Endometrial microvascular endothelial cells (primary cell): ENCODE data around the gene OSTF1. TPM values are rescaled to one million over a fixed set of nuclear protein-coding genes. Genes with fewer than 3 reads are reported as not detected.

Experiments
- in situ Hi-C: cut with HindIII; loops from 2 replicates; pipeline ENCODE4 v1.10.0; 2017; ENCODE audit warnings: low sequenced_read_pairs, low pct_unique_long_range_greater_than_20kb; ENCODE audit errors: inconsistent ontology term
- total RNA-seq: library from RNA; depleted of rRNA; stranded (reverse); fragments of >200 nt; gene quantifications from one replicate; pipeline ENCODE4 v1.2.3, GENCODE V29; 2015; ENCODE audit errors: inconsistent ontology term

Gene OSTF1
- total RNA-seq, 1 donor from 2014 or later, result 83.8 TPM

GRCh38 chr9:75111019-75111622 is 22.8 kb downstream of the OSTF1 start:
- in situ Hi-C loops, result no loop called here

- in situ Hi-C loops, result no loop called here
Measured at GRCh38 chr9:75112789-75113188, 24.5 kb downstream of the OSTF1 start.

GRCh38 chr9:75116306-75116705 is 28.0 kb downstream of the OSTF1 start:
- in situ Hi-C loops, result no loop called here

- in situ Hi-C loops, result no loop called here
Measured at GRCh38 chr9:75117564-75117963, 29.2 kb downstream of the OSTF1 start.

DNA sequence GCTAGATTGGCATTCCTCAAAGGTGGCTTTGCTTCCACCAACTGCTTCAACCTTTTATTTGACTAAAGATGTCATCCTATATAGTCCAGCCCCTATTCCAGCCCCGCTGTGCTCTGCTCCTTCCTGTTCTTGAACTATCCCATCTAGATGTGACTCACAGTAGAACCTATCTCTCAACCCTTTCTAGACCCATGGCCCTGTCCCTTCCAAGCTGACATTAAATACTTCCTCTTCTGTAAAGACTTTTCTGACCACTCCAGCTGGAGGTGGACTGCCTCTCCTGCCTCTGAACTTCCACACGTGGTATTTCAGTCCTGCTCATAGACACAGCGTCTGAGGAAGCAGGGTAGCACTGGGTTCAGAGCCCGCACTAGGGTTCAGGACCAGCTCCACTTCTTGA is 32.4 kb downstream of the OSTF1 start:
- in situ Hi-C loops, result no loop called here

GRCh38 chr9:75121914-75122558 is 33.7 kb downstream of the OSTF1 start:
- in situ Hi-C loops, result no loop called here

DNA sequence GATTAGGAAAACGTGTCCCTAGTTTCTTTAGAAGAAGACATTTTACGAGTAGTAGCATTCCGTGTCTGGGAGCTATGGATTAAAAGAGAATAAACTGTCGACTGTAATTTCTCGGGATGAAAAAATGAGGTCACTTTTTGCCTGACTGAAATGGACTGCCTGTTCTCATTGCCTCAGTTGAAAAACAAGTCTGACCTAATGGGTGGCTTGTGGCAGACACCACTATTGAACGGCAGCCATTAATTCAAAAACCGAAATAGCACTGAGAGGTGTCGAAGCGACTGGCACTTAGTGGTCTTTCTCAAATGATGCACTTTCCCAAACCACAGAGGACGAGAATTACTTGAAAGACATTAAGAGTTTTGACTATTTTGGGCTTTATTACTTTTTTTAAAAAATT is 35.4 kb downstream of the OSTF1 start:
- in situ Hi-C loops, result no loop called here

DNA sequence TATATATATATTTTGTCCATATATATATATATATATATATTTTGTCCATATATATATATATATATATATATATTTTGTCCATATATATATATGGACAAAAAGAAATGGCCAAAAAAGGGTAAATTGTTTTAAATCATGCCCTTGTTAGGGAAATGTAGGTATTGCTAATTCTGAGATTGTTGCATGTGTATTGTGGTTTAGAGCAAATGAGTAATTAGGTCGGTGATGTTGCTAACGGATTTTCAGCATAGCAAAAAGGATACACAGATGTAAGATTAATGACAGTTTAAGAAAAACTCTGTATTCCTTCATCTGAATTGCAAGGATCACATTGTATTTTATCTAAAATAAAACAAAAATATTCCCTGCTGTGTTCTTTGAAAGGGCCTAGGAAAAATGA is 40.2 kb downstream of the OSTF1 start:
- in situ Hi-C loops, result no loop called here

GRCh38 chr9:75130172-75130571 is 41.9 kb downstream of the OSTF1 start:
- in situ Hi-C loops, result no loop called here

DNA sequence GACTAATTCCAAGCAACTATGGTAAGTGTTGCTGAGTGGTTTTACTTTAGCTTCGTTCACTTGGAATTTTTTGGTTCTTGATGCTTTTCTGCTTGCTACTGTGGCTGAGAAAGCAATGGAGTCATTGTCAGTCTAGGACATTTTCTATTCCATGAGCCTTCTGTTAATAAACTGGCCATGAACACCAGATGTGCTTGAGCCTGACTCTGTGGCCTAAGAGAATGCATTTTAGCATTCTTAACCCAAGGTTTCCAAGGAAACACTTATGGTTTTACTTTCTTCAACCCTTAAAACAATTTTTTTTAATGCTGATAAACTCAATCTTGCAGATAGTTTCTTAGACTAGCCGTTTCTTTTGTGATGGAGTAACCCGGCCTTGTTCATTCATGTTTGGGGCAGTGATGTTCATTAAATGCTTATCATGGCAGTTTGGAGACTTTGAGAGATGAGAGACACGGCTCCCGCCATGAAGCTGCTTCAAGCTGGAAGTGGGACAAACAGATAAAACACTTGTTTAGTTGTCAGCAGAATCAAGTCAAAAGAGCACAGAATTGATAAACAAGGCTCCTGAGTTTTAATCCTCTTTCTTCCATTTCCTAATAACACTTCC is 42.4 kb downstream of the OSTF1 start:
- in situ Hi-C loops, result no loop called here

DNA sequence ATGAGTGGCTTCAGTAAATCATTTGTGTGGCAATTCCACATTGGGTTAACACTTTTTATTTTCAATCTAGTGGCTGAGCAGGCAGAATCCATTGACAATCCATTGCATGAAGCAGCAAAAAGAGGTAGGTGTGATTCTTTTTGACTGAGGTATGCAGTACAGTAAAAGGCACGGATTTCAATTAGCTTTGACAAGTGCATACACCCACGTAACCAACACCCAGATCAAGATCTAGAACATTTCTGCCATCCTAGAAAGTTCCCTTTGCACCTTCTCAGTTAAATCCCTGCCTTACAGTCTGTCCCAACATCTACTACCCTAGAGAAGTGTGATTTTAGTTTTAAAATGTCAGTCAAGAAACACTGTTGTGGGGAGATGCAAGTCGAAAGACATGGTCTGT is 43.4 kb downstream of the OSTF1 start:
- in situ Hi-C loops, result no loop called here

GRCh38 chr9:75132244-75132643 is 43.9 kb downstream of the OSTF1 start:
- in situ Hi-C loops, result no loop called here

- in situ Hi-C loops, result no loop called here
Measured at GRCh38 chr9:75133396-75133795, 45.1 kb downstream of the OSTF1 start.

DNA sequence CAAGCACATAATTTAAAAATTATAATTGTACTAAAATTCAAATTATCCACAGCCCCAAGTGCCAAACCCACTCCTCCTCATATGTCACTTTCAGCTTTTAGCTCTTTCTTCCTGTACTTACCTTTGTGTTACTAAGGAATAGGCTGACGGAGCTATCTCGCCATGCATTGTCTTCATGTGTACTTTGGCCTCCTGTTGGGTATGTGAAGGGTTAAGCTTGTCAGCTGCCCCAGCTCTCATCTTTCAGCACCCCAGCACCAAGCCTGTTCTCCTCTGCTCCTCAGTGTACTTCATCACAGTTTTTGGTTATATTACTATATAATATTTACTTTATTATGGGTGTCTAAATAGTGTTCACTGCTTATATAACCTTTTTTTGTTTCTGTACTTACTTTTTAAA is 46.2 kb downstream of the OSTF1 start:
- in situ Hi-C loops, result no loop called here

DNA sequence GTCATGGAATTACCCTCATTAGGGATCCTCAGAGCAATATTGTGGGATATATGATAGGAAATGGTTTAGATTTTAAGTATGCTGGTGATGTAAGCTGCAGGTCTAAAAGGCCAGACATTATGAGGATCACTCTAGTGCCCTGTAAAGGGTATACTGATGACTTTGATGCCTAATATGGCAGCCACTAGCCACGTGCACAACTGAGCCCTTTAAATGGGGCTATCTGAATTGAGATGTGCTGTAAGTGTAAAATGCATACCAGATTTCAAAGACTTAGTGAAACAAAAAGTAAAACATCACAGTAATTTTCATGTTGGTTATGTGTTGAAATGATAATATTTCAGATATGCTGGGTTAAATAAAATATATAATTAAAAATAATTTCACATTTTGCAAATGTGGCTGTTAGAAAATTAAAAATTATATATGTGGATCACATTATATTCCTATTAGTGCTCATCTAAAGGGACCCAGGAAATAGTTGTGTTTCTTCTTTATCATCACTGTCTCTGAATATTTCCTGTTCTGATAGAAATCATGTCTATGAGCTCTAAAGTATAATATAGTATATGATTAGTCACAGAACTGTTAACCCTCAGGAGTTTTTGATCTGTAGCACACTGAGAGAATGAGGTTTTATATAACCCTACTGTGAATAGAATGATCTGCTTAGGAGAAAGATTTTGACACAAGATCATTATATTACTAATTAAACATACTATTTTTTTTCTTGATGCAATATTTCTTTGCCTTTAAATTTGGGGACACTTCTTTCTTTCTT is 50.1 kb downstream of the OSTF1 start:
- in situ Hi-C loops, result no loop called here

GRCh38 chr9:75139201-75139600 is 50.9 kb downstream of the OSTF1 start:
- in situ Hi-C loops, result no loop called here

- in situ Hi-C loops, result no loop called here
Measured at GRCh38 chr9:75140261-75140660, 51.9 kb downstream of the OSTF1 start.

DNA sequence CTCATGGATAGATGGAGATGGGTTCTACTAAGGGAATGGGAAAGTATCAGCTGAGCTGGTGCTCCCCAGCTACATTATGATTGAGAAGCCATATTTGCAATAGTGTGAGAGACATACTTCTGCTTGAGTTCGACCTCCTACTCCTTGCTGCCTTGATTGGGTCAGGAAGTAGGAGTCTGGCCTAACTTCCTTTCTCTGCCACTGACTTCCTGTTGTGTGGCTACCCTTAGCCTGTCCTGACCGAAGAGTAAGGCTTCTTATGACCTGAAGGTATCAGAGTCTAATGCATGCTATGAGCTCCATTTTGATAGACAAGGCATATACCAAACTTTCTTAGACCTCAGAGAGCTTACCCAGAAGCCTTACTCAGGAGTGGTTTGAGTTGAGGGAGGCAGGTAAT is 53.9 kb downstream of the OSTF1 start:
- in situ Hi-C loops, result no loop called here

DNA sequence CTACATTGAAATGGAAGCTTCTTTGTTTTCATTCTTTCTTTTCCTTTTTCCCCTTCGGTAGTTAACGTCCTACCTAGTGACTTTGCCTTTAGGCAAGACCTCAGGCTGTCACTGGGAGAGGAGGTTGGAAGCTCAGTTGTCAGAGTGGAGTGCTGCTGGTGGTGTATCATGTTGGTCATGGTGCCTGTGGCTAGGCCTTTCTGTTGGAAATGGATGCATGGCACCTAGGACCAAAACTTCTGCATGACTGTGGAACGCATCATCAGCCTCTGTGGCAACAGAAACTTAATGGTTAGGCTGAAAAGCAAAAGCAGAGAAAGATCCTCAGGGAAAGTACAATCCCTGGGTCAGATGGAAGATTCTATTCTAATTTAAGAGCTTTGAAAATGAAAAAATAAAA is 57.9 kb downstream of the OSTF1 start:
- in situ Hi-C loops, result no loop called here

DNA sequence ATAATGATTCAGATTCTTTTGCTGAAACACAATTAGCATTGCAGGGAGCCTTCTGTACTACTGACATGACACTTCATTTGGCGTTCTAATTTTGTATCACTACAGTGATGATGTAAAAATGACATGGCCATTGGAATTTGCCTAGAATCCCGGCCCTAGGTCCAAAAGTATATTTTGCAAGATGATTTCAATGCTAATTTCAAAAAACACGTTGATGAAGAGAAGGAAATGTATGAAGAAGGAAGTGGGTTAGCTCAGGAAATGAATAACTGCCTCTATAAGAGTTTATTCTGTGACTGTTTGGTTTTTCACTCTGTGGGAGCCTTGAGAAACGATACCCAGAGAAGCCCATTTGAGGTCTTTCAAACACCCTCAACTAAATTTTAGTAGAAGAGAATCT is 59.3 kb downstream of the OSTF1 start:
- in situ Hi-C loops, result no loop called here
